Measurements from ENCODE around the gene ASB6. TPM values are rescaled to one million over a fixed set of nuclear protein-coding genes. Genes with fewer than 3 reads are reported as not detected.

Gene ASB6
- total RNA-seq, 1 experiment from 2014 or later: 19.1 TPM

GRCh38 chr9:129586685-129587084 lies 55.3 kb downstream of the ASB6 start:
- ATAC-seq (no peak), DNase-seq (no peak)
- Histone ChIP-seq H3K27ac (ENCODE audit: low read length) (no peak overlapping the region), H4K20me1 (ENCODE audit: low read length) (no peaks in the 10 kb centered on the region), H2AFZ (ENCODE audit: low read length) (no peak overlapping the region), H3K4me1 (ENCODE audit: insufficient read depth, low read length) (no peaks in the 10 kb centered on the region), H3K9me2 (replicated peaks; ENCODE audit: low read length) (no peaks in the 10 kb centered on the region), H3F3A (ENCODE audit: low read length, unreplicated experiment) (no peaks in the 10 kb centered on the region), H3K79me2 (ENCODE audit: low read length) (no peaks in the 10 kb centered on the region), H3K4me2 (ENCODE audit: low read length) (no peak overlapping the region), H3K4me3 (ENCODE audit: low read length) (no peak overlapping the region), H3K36me3 (ENCODE audit: low read depth, low read length) (no peaks in the 10 kb centered on the region), H3K27me3 (ENCODE audit: low read length) (no peaks in the 10 kb centered on the region), H3K9ac (ENCODE audit: low read length) (no peak overlapping the region), H3K9me3 (ENCODE audit: low read length) (no peaks in the 10 kb centered on the region)
- no peak for TF ChIP-seq EZH2 (IDR thresholded peaks at IDR 0.05; ENCODE audit: low read length, unreplicated experiment)
- no peak for TF ChIP-seq CTCF (conservative IDR thresholded peaks at IDR 0.05; ENCODE audit: low read depth, low read length)
- TF ChIP-seq EZH2phosphoT487 (IDR thresholded peaks at IDR 0.05; ENCODE audit: borderline replicate concordance, low read length): no peak
- ChIA-PET POLR2A (ENCODE audit: unreplicated experiment) (interaction anchor here (0.6 kb wide), 1 partner anchor 137 kb away, joined by 3 read pairs; no protein-coding TSS in a partner anchor), CTCF (no interaction called here)
- intact Hi-C loops (cut with micrococcal nuclease): no loop called here
- BruUV-seq (replicated peaks): no TSS peak

GRCh38 chr9:129586245-129586644 lies 55.7 kb downstream of the ASB6 start:
- no peaks in the 10 kb centered on the region for H3K4me1 ChIP-seq (ENCODE audit: insufficient read depth, low read length)
- CTCF ChIA-PET: no interaction called here
- H3K27me3 ChIP-seq (ENCODE audit: low read length): no peaks in the 10 kb centered on the region
- no peaks in the 10 kb centered on the region for H3K79me2 ChIP-seq (ENCODE audit: low read length)
- no peak overlapping the region for H3K27ac ChIP-seq (ENCODE audit: low read length)
- H4K20me1 ChIP-seq (ENCODE audit: low read length): no peaks in the 10 kb centered on the region
- no peaks in the 10 kb centered on the region for H3K36me3 ChIP-seq (ENCODE audit: low read depth, low read length)
- no peaks in the 10 kb centered on the region for H3F3A ChIP-seq (ENCODE audit: low read length, unreplicated experiment)
- ATAC-seq (no peak), DNase-seq (no peak)
- intact Hi-C loops (cut with micrococcal nuclease): no loop called here
- H2AFZ ChIP-seq (ENCODE audit: low read length): no peak overlapping the region
- H3K9me3 ChIP-seq (ENCODE audit: low read length): no peaks in the 10 kb centered on the region
- H3K9ac ChIP-seq (ENCODE audit: low read length): no peak overlapping the region
- H3K4me2 ChIP-seq (ENCODE audit: low read length): no peak overlapping the region
- no peak overlapping the region for H3K4me3 ChIP-seq (ENCODE audit: low read length)
- POLR2A ChIA-PET (ENCODE audit: unreplicated experiment): no interaction called here
- TF ChIP-seq CTCF (conservative IDR thresholded peaks at IDR 0.05; ENCODE audit: low read depth, low read length) (no peak), EZH2phosphoT487 (IDR thresholded peaks at IDR 0.05; ENCODE audit: borderline replicate concordance, low read length) (no peak), EZH2 (IDR thresholded peaks at IDR 0.05; ENCODE audit: low read length, unreplicated experiment) (no peak)
- H3K9me2 ChIP-seq (replicated peaks; ENCODE audit: low read length): no peaks in the 10 kb centered on the region
- BruUV-seq (replicated peaks): no TSS peak

- H4K20me1 ChIP-seq (ENCODE audit: low read length): no peaks in the 10 kb centered on the region
- BruUV-seq (replicated peaks): no TSS peak
- no peak for ATAC-seq
Measured at GRCh38 chr9:129585352-129585751, 56.6 kb downstream of the ASB6 start.

More at GRCh38 chr9:129585352-129585751, 56.6 kb downstream of the ASB6 start:
- Histone ChIP-seq H3K4me3 (ENCODE audit: low read length) (no peak overlapping the region), H3K79me2 (ENCODE audit: low read length) (no peaks in the 10 kb centered on the region), H3K27ac (ENCODE audit: low read length) (no peak overlapping the region), H3K9me3 (ENCODE audit: low read length) (no peaks in the 10 kb centered on the region), H3K4me1 (ENCODE audit: insufficient read depth, low read length) (no peaks in the 10 kb centered on the region), H3K9ac (ENCODE audit: low read length) (no peak overlapping the region), H3K27me3 (ENCODE audit: low read length) (no peaks in the 10 kb centered on the region), H2AFZ (ENCODE audit: low read length) (no peak overlapping the region), H3K4me2 (ENCODE audit: low read length) (no peak overlapping the region), H3F3A (ENCODE audit: low read length, unreplicated experiment) (no peaks in the 10 kb centered on the region), H3K9me2 (replicated peaks; ENCODE audit: low read length) (no peaks in the 10 kb centered on the region), H3K36me3 (ENCODE audit: low read depth, low read length) (no peaks in the 10 kb centered on the region)
- POLR2A ChIA-PET (ENCODE audit: unreplicated experiment): no interaction called here
- TF ChIP-seq CTCF (conservative IDR thresholded peaks at IDR 0.05; ENCODE audit: low read depth, low read length): no peak
- TF ChIP-seq EZH2 (IDR thresholded peaks at IDR 0.05; ENCODE audit: low read length, unreplicated experiment): no peak
- TF ChIP-seq EZH2phosphoT487 (IDR thresholded peaks at IDR 0.05; ENCODE audit: borderline replicate concordance, low read length): no peak
- no peak for DNase-seq
- intact Hi-C loops (cut with micrococcal nuclease): no loop called here
- CTCF ChIA-PET: no interaction called here

Other genes starting within 250 kb of the ASB6 start
- gene C9orf50, start 21.1 kb downstream of the ASB6 start, total RNA-seq (2014; rRNA removed): not detected in 2 replicates
- 50.2 and 60.6 TPM in 2 replicates for gene NTMT1, start 16.0 kb downstream of the ASB6 start, total RNA-seq (2014; rRNA removed)
- 0.47 and 1.3 TPM in 2 replicates for gene PRRX2, start 23.5 kb upstream of the ASB6 start, total RNA-seq (2014; rRNA removed)
- gene PTGES, start 110.9 kb upstream of the ASB6 start, total RNA-seq (2014; rRNA removed): 21.0 and 26.8 TPM in 2 replicates
- 11.0 and 12.8 TPM in 2 replicates for gene TOR1B, start 161.0 kb upstream of the ASB6 start, total RNA-seq (2014; rRNA removed)
- gene TOR1A, start 182.0 kb upstream of the ASB6 start, total RNA-seq (2014; rRNA removed): 28.2 and 29.8 TPM in 2 replicates
- 42.4 and 57.4 TPM in 2 replicates for gene C9orf78, start 193.1 kb upstream of the ASB6 start, total RNA-seq (2014; rRNA removed)
- gene USP20, start 193.3 kb upstream of the ASB6 start, total RNA-seq (2014; rRNA removed): 15.0 and 16.2 TPM in 2 replicates